ENCODE data around the gene PTPRN.

- TF ChIP-seq CTCF (IDR thresholded peaks at IDR 0.05; ENCODE audit: low read depth, low read length, poor library complexity, severe bottlenecking) (no peak), EZH2phosphoT487 (IDR thresholded peaks at IDR 0.05; ENCODE audit: borderline replicate concordance, low read length) (no peak)
Observed at GRCh38 chr2:219354582-219354981, 45.4 kb upstream of the PTPRN start.
